IPS-NIHi7 (cell line): ENCODE data around the gene ERG.

Source experiments
- DNase-seq: peaks from one replicate; pipeline ENCODE4 v3.0.0; 2012; ENCODE audit warnings: mixed read lengths; ENCODE audit errors: extremely low spot score

The ERG gene, protein sequence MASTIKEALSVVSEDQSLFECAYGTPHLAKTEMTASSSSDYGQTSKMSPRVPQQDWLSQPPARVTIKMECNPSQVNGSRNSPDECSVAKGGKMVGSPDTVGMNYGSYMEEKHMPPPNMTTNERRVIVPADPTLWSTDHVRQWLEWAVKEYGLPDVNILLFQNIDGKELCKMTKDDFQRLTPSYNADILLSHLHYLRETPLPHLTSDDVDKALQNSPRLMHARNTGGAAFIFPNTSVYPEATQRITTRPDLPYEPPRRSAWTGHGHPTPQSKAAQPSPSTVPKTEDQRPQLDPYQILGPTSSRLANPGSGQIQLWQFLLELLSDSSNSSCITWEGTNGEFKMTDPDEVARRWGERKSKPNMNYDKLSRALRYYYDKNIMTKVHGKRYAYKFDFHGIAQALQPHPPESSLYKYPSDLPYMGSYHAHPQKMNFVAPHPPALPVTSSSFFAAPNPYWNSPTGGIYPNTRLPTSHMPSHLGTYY

DNA sequence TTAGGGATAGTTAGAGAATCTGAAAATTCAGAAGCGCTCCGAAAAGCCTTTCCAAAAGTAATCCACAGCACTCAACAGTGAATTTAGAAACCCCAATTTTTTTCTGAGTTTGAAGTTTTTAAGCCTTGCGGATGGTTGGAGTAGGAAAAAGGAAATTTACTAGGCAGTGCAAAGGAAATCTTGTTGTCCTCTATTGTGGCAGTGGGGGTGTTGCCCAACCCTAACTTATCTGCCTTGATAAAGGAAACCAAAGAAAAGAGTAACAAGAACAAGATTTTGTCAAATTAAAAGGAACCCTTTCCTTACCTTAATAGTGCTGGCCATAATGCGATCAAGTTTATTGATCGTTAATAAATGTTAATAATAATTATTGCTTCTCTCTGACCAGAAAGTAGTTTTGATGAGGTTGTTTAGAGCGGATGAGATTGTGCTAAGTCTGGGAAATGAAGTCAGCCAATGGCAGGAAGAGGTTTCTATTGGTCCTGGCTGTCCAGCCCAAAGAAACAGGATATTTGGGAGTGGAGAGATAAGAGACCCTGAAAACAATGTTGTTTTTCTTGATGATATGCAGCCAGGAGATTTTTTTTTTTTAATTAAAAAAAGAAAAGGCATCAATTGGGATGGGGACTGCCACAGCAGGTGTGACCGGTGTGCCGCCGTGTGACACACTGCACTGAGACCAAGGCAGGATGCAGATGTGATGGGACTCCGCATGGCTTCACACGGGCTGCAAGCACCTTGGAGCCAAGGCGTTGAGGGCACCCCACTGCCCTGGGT, at the start of gene ERG:
Gene ERG (minus strand): TSS at position 421 of the 777 bp plus-strand sequence. CDS start 97 bp downstream, at position 324.
- DNase-seq = no peak

DNA sequence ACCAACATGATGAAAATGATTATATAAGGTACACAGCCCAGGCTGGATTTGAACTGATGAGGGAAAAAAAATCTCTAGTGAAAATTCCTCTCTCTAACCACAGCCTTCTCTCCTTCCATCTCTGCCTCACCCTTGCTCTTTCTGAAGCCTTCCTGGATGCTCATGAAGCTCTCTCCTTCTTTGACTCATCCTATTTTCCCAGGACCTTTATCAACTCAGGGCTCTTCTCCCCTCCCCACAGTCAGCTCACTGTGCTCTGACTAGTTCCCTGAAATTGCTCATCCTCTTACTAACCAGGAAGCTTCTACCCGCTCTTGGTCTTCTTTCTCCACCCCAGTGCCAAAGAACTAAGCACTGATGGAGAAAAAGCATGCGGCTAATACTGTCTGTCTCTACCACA, 46.4 kb upstream of the ERG start:
- no peak for DNase-seq

DNA sequence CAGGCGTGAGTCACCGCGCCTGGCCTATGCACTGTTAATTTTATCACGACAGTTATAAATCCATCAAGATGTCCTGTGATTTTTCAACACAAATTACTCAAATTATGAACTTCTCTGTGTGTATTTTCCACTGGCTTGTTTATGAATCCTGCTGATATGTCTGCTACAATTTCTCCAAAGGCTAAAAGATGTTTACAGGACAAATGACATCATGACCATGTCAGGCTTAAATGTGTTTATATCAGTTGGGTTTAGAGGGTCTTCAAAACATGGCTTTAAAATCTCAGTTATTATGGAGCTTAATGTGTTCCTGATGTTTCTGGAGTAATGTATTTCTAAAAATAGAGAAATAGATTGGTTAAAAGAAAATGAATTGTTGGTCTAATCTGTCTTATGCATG, 44.0 kb upstream of the ERG start:
- DNase-seq = no peak

DNA sequence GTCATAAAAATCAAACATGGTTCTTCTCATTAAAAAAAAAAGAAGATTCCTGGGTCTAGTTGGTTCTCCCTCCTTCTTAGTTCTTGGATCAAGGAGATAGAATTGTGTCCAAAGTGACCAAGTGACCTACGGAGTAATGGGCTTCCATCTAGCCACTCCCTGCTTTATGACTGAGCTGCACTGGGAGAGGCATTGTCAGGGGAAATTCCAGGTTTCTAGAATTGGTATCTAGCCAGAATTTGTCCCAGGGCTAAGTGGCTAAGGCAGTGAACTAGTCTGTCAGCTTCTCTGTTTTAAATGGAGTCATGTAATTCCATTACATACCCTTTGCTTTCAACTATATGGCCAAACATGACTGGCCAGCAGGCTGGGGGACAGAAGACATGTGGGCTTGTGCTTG, 40.1 kb upstream of the ERG start:
- no peak for DNase-seq

DNA sequence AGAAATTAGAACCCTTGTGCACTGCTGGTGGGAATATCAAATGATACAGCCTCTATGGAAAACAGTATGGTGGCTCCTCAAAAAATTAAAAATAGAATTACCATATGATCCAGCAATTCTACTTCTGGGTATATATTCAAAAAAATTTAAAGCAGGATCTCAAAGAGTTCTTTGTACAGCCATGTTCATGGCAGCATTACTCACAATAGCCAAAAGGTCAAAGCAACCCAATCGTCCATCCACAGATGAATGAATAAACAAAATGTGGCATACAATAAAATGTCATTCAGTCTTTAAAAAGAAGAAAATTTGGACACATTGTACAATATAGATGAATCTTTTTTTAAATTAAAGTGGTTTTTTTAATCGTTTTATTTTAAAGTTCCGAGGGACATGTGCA, 36.3 kb upstream of the ERG start:
- DNase-seq = no peak

DNA sequence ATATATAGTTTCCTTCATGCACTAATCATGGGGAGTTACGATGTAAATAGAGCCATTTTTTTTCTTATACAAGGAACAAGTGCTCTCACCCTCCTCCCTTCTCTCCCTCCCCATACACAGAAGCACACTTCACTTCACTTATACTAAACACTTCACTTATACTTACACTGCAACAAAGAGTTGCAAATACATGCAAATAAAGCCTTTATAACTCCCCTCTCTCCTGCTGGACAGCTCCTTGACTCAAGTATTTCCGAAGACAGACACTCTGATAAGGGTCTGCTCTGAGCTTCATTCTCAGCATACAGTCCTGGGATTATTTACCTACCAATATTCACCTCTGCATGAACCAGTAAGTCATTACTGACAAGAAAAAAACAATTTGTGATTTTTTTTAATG, 35.6 kb upstream of the ERG start:
- no peak for DNase-seq

DNA sequence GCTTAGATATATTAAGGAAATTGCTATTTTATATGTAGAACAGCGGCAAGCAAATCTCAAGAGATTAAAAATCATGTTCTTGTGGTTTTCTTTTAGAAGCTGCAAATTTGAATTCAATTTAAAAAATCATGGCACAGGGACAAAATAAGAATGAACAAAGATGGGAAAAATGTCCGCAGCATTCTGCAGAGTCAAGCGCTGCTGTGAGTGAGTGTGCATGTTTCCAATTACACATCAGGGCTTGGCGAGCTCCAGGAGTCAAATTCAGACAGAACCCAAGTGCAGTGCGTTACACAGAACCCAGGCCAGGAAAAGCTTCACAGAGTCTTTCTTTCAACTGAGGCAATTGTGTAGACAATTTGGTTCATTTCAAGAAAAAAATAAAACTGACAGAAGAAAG, 33.3 kb upstream of the ERG start:
- no peak for DNase-seq

DNA sequence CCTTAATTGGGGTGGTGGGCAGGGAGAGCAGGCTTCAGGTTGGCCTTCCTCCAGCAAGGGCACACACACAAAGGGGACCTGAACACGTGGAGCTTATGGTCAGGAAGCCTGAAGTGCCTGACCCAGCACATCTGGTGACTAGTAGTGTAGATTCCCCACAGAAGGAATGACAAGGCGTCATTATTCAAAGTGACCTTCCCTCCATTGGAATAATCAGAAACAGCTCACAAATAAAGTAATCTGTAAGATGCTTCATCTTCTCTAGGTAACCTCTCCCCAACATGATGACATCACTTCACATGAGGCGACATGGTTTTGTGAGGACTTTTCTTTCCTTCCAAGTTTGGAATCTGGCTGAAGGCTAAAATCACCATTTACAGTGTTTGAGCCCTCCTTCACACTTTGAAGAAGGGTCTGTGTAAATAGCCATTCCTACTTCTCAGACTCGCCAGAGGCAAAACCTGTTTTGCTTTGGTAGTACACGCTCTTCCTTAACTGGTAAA, 32.8 kb upstream of the ERG start:
- no peak for DNase-seq

DNA sequence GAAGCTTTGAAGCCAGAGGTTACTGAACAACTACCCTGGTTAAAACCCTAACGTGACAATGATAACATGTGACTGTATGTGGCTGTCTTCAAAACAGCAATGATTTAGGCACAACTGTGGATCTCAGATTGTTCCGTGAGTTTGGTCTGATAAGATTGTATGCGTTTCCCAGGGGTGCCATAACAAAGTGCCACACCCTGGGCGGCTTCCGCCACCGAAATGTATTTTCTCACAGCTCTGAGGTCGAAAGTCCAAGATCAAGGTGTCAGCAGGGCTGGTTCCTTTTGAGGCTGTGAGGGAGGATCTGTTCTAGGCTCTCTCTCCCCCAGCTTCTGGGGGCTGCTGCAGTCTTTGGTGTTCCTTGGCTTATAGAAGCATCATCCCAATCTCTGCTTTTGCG, 29.5 kb upstream of the ERG start:
- DNase-seq = no peak

DNA sequence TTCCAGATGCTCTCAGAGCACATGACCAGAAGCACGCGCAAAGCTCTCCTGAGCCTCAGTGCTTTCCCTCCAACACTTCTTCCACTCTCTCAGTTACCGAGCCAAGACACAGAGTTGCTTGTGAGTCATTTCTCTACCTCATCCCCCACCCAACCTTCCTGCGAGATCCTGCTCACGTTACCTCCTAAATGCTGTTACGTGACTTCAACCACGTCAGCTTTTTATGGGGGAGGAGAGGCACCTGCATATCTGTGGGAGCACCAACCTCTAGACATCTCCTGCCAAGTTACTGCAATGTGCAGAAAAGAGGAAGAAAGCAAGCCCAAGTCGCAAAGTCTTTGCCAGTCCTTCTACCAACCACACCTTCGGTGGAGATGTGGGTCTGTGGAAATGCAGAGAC, 27.2 kb upstream of the ERG start:
- no peak for DNase-seq

DNA sequence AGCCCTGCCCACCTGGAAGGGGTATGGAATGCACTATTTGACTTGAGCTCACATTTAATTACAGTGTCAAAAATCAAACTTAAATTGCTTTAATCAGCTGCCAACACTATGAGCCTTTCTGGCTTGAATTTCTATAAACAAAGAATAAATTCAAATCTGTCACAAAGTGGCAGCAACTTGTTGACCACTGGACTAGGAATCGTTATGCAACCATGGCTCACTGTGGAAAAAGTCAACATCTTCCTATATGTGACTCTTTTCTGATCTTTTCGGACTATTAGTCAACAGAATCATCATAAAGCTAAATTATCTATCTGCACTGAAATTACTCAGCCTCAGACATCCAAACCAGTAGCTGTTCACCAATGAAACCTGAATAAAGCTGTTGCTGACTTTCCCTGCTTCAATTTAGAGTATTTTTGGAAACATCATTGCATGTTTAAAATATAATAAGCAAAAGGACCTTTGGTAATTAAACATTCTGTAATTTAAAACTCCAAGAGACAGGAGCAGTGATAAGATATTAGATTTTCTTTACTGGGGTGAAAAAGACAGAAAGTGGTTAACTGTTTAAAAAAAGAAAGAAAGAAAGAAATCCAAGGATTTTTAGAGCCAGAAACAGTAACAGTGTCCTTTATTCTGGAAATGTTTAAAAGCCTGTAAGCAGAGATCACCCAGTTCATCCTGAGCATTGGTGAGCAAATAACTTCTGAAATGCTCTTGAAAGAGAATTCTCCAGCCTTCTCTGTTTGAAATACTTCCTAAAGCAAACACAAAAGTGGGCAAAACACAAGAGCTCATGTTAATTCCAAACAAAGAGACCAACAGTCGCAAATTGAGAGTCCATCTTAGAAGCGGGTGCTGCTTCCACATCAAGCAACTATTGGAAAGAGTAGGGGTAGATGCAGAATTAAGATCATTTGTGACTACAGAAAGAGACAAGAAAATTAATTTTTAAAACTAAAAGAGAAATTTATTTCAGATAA, 26.2 kb upstream of the ERG start:
- DNase-seq = no peak

DNA sequence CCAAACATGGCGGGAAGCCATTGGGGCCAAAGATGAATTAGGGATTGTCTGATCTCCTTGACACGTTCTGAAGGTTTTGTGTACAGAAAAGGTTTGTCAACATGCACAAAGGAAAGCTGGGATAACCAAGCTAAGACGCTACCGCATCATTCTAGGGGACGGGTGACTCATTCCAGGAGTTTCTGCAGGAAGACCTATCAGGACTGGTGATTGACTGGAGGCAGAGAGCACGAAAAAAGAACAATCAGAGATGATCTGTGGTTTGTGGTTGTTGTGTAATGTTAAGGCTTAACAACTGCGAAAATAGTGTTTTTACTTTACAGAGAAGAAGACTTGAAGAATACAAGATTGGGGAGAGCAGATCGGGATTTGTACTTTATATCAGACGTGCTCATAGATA, 22.2 kb upstream of the ERG start:
- DNase-seq = no peak

DNA sequence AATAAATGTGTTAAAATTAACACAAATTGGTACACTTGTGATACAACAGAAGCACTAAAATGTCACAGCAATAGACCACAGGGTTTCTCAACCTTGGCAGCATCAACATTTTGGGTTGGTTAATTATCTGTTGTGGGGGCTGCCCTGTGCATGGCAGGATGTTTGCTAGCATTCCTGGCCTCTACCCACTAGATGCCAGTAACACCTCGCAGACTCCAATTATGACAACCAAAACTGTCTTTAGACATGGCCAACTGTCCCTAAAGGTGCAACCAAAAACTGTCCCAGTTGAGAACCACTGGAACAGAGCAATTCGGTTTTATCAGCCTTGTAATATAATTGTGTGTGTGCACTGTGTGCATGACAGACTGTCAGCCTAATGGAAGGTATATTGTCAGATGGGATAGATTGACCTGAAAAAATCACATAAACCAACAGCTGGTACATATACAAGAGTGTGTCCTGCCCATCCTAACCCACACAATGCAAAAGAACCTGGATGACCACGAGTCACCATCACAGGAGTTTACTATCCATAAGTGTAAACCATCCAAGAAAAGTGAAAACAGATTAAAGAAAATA, 13.5 kb upstream of the ERG start:
- no peak for DNase-seq

DNA sequence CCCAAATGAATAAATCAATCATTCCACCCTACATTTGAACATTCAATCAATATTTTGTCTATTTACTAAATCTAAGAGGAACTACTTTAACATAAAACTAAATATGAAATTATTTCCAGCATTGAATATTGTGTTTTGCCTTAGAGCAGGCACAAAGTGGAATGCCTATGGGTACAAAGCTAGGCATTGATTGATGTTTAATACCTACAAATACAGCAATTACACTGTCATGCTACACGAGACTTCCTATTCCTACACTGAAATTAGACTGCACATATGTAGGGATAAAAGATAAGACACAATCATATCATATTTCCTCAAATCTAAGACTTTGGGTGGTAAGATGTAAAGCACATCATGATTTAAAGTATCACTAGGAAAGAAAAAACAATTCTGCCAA, 12.9 kb upstream of the ERG start:
- DNase-seq = no peak

DNA sequence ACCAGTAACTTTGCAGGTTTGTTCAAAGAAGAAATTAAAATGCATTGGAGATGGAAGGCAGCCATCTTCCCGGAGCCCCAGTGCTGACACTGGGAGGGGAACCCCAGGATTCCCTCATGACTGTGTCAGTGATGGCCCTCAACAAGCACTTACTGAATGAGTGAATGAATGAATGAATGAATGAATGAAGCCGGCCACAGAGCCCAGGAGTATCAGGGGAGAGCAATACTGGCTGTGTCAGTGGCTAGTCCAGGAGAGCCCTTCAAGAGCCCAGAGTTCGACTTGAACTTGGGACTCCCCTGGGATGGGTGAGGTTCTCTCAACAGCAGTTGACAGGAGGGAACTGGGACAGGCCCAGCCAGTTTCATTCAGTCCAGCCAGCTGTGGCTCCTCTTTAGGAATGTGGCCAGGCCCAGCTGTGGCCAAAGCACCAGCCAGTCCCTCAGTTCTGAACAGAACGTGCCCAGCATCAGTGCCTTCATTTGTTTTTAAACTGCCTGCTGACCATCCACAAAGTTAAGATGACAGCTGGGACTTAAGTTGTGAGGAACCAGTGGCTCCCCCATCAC, 9.2 kb upstream of the ERG start:
- no peak for DNase-seq

DNA sequence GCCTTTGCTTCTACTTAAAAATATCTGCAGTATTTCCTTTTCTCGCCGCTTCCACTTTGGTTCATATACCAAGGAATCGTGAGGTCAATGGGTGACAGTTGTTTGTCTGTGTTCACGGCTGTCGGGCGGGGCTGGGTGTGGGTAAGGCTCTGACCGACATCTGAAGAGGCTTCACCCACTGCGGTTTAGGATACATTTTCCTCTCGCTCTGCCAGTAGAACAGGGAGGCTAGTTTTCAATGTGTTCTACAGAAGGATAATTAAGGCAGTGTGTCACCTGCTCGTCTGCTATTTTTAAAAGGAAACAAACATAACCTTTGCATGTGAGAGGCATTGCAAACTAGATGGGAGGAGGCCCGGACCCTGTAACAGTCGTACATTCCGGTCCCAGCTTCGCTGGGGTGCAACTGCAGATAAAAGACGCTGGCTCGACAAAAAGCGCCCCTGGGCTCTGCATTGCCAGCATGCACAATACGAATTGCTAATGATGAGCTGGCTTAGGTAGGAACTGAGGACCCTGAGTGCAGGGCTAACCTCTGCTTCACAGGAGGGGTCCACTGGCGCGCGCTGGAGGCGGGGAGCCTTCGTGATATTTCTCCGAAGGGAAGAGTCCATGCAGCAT, 8.5 kb upstream of the ERG start:
- DNase-seq = no peak

DNA sequence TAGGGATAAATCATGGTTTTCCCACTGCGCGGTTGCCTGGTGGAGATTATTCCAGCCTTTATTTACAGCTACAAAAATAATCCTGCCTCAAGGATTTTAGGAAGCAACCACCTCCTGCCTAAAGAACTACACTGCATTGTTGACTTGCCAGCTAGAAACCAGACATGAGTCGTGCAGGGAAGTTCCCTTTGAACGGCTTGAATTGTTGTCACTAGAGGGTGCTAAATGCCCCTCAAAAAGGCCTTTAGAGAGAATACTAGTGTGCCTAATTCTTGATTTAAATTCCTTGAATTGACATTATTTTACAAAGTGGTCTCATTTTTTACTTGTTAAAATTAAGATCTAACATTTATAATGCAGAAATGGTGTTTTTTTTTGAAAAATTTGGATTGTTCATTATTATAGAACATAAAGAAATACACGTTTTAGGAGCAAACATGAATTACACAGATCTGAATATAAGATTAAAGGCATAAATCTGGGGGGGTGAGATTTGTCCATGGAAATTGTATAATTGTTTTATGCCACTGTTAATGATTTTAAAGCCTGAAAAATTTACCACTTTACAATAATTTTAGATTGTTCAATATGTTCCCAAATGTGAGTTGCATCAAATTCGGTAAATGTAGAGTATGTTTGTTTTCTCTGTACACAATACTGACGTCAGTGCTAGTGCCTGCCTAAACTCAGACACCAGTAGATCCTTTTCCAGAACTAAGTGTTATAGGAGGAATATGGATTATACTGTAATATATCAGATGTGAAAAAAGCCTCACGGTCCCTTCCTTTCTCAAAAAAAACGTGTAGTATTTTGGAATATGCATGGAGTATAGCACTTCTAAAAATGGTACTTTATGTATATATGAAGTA, 7.6 kb upstream of the ERG start:
- DNase-seq = peak; percentile 54

DNA sequence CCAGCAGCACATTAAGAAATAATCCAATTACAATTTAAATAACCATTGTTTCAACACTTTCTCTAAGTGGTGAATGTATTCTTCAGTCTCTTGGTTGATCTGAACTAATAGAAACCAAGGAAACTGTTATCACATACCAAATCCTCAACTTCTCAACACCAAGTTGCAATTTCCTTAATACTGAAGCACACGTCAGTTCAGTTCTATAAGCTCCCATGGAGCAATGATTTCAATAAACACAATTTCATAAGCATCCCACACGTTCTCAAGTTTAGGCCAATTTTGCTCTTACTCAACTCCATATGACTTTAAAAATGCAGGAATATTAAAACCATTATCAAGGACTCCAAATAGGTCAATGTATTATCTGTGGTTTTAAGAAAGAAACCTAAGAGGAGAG, 5.8 kb upstream of the ERG start:
- no peak for DNase-seq

DNA sequence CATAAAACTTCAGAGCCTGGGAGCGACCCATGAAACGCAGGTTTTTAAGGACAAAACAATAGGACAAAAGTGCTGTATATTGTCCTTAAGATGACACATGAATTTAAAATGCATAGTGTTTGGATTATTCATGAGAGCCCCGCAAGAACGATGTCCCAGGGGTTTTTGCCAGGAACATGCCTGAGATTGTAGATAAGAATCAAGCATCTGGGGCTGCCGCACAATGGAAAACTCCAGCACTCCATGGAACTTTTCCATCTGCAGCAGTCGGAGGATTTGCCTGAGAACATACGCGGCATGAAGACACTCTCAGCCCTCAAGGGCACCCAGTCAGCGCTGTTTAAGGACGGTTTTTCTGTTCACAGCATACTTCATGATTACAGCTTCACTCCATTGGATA, 5.3 kb upstream of the ERG start:
- no peak for DNase-seq

DNA sequence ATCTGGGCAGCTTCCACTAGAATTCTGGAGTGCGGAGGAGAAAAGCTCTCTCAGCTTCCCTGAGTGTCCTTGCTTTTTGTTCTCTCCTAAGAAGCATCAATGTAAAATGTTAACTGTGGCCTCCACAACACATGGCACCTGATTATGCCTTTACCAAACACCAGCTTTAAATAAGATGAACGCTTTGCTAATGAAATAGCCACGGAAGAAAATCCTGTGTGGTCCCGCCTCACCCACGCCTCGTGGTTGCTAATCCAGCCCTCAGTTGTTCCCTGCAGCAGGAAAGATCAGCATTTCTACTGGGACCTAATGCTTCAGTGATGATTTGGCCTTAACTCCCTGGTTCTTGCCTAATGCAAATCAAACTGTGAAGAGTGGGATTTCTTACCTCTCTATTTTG, 1.8 kb upstream of the ERG start:
- no peak for DNase-seq
